ENCODE measurements around the gene STX5.
"Not testable (repeated sequence)": the region's sequence is repeated elsewhere in the genome, so short reads cannot be mapped to it uniquely, and the experiment has no call there.

The STX5 gene

DNA sequence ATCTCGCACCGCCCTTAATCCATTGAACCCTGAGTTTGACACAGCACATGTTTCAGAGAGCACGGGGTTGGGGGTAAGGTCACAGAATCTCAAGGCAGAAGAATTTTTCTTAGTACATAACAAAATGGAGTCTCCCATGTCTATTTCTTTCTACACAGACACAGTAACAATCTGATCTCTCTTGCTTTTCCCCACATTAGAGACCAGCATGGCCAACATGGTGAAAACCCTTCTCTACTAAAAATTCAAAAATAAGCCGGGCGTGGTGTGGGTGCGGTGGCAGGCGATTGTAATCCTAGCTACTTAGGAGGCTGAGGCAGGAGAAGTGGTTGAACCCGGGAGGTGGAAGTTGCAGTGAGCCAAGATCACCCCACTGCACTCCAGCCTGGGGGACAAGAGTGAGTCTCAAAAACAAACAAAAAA is 27.4 kb upstream of the STX5 start:
- not testable (repeated sequence) for DNase-seq (ENCODE audit: low spot score); H3K9me3 Mint-ChIP-seq; H3K27me3 Mint-ChIP-seq (ENCODE audit: low read depth); H3K4me3 Mint-ChIP-seq; H3K27ac Mint-ChIP-seq
- peaks cover 29% of the 10 kb centered on the region for H3K36me3 Mint-ChIP-seq (ENCODE audit: low read depth)
- peaks cover 60% of the 10 kb centered on the region for H3K4me1 Mint-ChIP-seq (ENCODE audit: low read depth)

DNA sequence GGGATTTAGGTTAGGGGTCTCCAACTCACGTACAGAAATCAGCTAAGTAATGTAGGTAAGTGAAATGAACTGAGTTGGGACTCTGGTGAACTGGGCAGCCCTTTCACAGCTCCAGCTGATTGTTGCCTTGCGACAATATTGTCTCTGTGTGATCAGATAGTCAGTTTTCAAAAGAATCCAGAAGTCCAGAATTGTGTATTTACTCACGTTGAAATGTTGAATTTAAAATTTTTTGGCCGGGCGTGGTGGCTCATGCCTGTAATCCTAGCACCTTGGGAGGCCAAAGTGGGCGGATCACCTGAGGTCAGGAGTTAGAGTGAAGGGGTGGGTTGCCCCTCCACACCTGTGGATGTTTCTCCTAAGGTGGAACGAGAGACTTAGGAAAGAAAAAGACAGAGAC is 26.4 kb upstream of the STX5 start:
- peak overlapping the region; percentile 99 for H3K27ac Mint-ChIP-seq
- no peaks in the 10 kb centered on the region for H3K9me3 Mint-ChIP-seq
- H3K27me3 Mint-ChIP-seq (ENCODE audit: low read depth): no peaks in the 10 kb centered on the region
- no peak for DNase-seq (ENCODE audit: low spot score)
- peaks cover 63% of the 10 kb centered on the region for H3K4me1 Mint-ChIP-seq (ENCODE audit: low read depth)
- peaks cover 40% of the 10 kb centered on the region for H3K36me3 Mint-ChIP-seq (ENCODE audit: low read depth)
- H3K4me3 Mint-ChIP-seq: peak overlapping the region; percentile 99

DNA sequence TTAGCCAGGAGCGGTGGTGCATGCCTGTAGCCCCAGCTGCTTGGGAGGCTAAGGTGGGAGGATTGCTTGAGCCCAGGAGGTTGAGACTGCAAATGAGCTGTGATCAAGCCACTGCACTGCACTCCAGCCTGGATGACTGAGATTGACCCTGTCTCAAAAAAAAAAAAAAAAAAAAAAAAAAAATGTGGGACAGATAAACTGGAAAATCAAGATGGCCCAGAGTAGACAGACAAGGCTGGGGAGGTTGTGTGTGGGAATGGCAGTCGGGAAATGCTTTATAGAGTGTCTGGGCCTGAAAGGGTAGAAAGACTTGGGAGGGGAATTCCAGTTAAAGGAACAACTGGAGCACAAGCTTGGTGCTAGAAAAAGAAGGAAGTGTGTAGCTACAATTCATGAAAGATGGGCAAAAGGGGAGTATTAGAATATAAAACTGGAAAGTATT is 25.7 kb upstream of the STX5 start:
- H3K4me1 Mint-ChIP-seq (ENCODE audit: low read depth): peaks cover 64% of the 10 kb centered on the region
- peaks cover 46% of the 10 kb centered on the region for H3K36me3 Mint-ChIP-seq (ENCODE audit: low read depth)
- DNase-seq (ENCODE audit: low spot score): no peak
- no peaks in the 10 kb centered on the region for H3K9me3 Mint-ChIP-seq
- H3K27me3 Mint-ChIP-seq (ENCODE audit: low read depth): no peaks in the 10 kb centered on the region
- peak overlapping the region; percentile 99 for H3K27ac Mint-ChIP-seq
- H3K4me3 Mint-ChIP-seq: peak overlapping the region; percentile 99

DNA sequence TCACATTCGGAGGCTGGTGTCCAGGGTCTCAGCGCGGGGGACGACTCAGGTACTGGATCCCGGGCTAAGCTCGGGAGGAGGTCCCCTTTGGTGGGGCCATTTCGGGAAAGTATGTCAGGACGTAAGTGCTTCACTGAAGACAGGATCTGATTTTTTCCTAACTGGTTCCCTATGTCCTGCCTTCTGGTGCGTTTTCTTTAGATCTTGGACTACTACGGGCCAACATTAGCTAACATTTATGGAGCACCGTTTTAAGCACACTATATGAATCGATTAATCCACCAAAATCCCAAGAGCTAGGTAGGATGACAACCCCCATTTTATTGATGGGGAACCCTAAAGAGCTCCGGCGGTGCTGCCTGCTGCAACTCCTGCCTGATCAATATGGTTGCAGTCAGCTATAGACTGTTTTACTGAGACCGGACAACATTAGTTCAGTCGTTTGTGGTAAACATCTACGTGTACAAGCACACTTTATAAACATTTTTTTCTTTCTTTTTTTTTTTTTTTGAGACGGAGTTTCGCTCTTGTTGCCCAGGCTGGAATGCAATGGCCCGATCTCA is 24.6 kb upstream of the STX5 start:
- Mint-ChIP-seq H3K4me3 (peak overlapping the region; percentile 99), H3K9me3 (no peaks in the 10 kb centered on the region), H3K27ac (peak overlapping the region; percentile 99), H3K27me3 (ENCODE audit: low read depth) (no peaks in the 10 kb centered on the region), H3K36me3 (ENCODE audit: low read depth) (peaks cover 57% of the 10 kb centered on the region), H3K4me1 (ENCODE audit: low read depth) (peaks cover 66% of the 10 kb centered on the region)
- no peak for DNase-seq (ENCODE audit: low spot score)

GRCh38 chr11:62855571-62856332 is 23.9 kb upstream of the STX5 start:
- Mint-ChIP-seq H3K4me1 (ENCODE audit: low read depth) (peaks cover 60% of the 10 kb centered on the region), H3K9me3 (no peaks in the 10 kb centered on the region), H3K27ac (peak overlapping the region; percentile 99), H3K36me3 (ENCODE audit: low read depth) (peaks cover 61% of the 10 kb centered on the region), H3K4me3 (peak overlapping the region; percentile 99), H3K27me3 (ENCODE audit: low read depth) (no peaks in the 10 kb centered on the region)
- DNase-seq (ENCODE audit: low spot score): peak; percentile 99

GRCh38 chr11:62854825-62855570 is 23.1 kb upstream of the STX5 start:
- no peaks in the 10 kb centered on the region for H3K27me3 Mint-ChIP-seq (ENCODE audit: low read depth)
- H3K4me1 Mint-ChIP-seq (ENCODE audit: low read depth): peaks cover 55% of the 10 kb centered on the region
- H3K9me3 Mint-ChIP-seq: no peaks in the 10 kb centered on the region
- no peak for DNase-seq (ENCODE audit: low spot score)
- H3K4me3 Mint-ChIP-seq: peak overlapping the region; percentile 99
- H3K27ac Mint-ChIP-seq: peak overlapping the region; percentile 99
- peaks cover 58% of the 10 kb centered on the region for H3K36me3 Mint-ChIP-seq (ENCODE audit: low read depth)

DNA sequence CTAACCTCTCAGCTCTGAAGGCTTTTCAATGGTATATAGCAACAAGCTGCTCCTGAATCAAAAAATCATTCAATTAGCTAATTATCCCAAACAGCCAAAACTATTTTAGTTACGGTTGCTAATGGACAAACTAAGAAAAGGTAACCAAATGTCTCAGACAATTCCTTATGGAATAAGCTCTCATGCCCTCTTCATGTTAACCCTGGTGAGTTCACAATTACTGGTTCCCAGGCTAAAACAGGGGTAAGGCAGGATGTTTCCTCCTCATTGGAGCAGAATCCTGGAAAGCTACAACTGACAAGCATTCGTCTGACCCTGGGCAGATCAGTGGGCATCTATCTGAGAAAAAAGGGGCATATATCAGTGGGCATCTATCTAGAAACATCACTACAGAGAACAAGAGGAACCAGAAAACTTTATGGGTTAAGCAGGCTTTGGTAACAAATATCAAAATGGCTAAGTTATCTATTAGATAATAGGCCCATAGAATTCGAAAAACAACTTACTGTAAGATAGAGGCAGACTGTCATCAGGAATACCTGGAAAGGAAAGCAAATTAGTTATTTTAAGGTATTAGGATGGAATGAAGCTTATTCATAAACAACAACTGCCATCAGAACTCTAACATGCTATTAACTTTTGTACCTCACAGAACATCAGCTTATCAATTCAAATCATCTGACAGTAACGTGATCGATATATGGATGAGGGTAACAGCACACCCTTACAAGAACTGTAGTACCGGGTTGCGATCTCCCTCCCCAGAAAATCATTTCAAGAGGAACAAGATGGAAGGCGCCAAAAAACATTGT is 22.4 kb upstream of the STX5 start:
- no peaks in the 10 kb centered on the region for H3K27me3 Mint-ChIP-seq (ENCODE audit: low read depth)
- H3K27ac Mint-ChIP-seq: peak overlapping the region; percentile 99
- no peaks in the 10 kb centered on the region for H3K9me3 Mint-ChIP-seq
- DNase-seq (ENCODE audit: low spot score): no peak
- peaks cover 56% of the 10 kb centered on the region for H3K36me3 Mint-ChIP-seq (ENCODE audit: low read depth)
- H3K4me3 Mint-ChIP-seq: peak overlapping the region; percentile 99
- peaks cover 47% of the 10 kb centered on the region for H3K4me1 Mint-ChIP-seq (ENCODE audit: low read depth)

DNA sequence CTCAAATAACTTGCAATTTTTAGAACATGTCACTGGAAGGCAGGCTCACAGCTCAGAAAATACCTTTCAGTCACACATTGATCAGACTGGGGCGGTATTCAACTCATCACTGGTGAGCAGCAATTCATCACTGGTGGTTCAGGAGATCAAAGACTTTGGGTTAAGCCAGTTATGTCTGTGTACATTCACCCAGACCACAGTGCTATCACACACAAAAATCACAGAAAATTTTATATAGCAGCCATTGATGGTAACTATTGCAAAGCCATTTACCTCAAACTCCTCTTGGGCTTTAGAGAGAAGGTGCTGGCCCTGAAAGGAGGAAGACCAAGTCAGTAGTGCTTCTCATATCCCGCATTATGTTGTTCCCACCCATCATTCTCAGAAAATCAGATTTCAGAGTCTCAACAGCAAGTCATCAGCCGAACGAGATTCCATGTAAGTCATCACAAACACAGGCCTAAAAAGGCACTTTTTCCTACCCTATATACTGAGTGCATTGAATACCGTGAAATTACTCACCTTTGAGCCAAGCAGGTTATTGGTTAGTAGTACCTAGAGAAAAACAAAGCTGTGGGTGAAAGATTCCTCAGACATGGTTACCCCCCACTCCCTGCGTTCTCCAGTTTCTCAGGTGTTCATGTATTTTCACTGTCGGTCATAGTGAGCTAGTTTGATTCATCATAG is 21.6 kb upstream of the STX5 start:
- H3K27me3 Mint-ChIP-seq (ENCODE audit: low read depth): no peaks in the 10 kb centered on the region
- H3K4me3 Mint-ChIP-seq: peak overlapping the region; percentile 99
- DNase-seq (ENCODE audit: low spot score): no peak
- no peaks in the 10 kb centered on the region for H3K9me3 Mint-ChIP-seq
- peak overlapping the region; percentile 99 for H3K27ac Mint-ChIP-seq
- H3K4me1 Mint-ChIP-seq (ENCODE audit: low read depth): peaks cover 46% of the 10 kb centered on the region
- peaks cover 58% of the 10 kb centered on the region for H3K36me3 Mint-ChIP-seq (ENCODE audit: low read depth)

DNA sequence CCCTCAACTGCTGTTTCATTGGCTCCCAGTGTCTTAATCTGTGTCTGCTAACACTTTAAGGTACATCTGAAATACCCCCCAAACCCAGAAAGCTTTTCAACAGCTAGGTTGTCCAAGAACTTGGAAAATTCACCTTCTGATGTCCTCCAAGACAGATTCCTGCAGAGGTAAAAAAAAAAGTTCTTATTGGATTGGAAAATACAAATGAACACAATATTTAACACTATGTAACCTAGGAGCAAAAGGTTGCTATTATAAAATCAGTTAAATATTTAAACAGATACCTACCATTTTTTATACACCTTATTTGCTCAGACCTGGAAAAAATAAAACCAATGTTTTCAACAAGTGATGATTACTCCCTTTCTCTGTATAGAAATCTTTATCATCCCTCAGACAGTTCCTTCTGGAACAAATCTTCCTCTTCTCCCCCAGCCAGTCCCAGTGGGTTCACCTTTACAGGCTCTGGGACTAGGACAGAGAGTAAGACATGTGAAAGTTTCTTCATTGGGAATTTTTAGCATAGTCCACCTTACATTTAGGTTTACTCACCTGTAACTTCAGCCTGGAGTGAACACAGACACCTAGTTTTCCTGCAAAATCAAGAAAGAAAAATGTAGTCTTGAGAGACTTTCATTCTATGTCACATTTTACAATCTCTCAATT is 20.8 kb upstream of the STX5 start:
- peaks cover 39% of the 10 kb centered on the region for H3K4me1 Mint-ChIP-seq (ENCODE audit: low read depth)
- H3K27ac Mint-ChIP-seq: peak overlapping the region; percentile 99
- peaks cover 55% of the 10 kb centered on the region for H3K36me3 Mint-ChIP-seq (ENCODE audit: low read depth)
- H3K9me3 Mint-ChIP-seq: no peaks in the 10 kb centered on the region
- DNase-seq (ENCODE audit: low spot score): no peak
- peak overlapping the region; percentile 99 for H3K4me3 Mint-ChIP-seq
- no peaks in the 10 kb centered on the region for H3K27me3 Mint-ChIP-seq (ENCODE audit: low read depth)

DNA sequence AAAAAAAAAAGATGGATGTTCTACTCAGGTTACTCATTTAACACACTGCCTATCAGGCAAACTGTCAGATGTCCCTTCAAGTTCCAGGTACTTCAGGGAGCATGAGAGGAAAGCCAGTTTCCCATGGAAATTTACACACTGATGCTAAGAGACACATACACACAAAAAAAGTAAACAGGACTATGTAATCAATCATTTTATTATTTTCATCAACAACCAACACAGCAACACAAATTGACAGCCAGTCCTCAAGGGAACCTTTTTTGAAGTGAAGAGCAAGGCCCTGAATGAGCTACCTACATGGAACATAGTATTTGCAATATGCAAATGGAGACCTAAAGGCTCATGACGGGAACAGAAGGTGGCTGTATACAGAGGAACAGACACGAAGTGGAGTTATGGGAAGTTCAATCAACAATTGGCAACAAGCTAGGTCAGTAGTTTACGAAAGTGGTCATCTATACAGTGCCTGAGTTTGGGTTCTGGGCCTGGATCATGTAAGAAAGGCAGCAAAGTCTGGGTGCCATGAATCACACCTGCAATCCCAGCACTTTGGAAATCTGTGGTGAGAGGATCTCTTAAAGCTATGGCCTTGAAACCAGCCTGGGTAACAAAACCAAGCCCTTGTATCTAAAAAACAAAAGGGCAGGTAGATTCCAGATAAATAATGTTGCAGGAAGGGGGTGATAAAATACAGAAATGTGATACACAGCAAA is 20.1 kb upstream of the STX5 start:
- Mint-ChIP-seq H3K4me3 (peak overlapping the region; percentile 33), H3K9me3 (no peaks in the 10 kb centered on the region), H3K4me1 (ENCODE audit: low read depth) (peaks cover 35% of the 10 kb centered on the region), H3K27me3 (ENCODE audit: low read depth) (no peaks in the 10 kb centered on the region), H3K36me3 (ENCODE audit: low read depth) (peaks cover 53% of the 10 kb centered on the region), H3K27ac (peak overlapping the region; percentile 22)
- no peak for DNase-seq (ENCODE audit: low spot score)

DNA sequence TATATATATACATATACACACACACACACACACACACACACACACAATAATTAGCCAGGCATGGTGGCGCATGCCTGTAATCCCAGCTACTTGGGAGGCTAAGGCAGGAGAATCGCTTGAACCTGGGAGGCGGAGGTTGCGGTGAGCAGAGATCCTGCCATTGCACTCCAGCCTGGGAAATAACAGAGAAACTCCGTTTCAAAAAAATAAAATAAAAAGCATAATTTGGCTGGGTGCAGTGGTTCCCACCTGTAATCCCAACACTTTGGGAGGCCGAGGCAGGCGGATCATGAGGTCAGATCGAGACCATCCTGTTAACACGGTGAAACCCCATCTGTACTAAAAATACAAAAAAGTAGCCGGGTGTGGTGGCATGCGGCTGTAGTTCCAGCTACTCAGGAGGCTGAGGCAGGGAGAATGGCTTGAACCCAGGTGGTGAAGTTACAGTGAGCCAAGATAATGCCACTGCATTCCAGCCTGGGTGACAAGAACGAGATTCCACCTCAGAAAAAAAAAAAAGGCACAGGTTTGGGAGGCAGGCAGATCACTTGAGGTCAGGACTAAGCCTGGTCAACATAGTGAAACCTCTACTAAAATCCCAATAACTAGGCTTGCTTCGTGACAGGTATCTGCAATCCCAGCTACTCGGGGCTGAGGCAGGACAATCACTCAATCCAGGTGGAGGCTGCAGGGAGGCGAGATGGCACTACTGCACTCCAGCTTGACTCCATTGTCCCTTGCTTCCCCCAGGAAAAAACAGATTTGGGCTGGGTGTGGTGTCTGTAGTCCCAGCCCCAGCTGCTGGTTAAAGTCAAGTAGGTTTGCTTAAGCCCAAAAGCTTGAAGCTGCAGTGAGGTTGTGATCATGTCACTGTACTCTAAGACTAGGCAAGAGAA is 19.3 kb upstream of the STX5 start:
- H3K36me3 Mint-ChIP-seq (ENCODE audit: low read depth): peaks cover 53% of the 10 kb centered on the region
- H3K4me3 Mint-ChIP-seq: peak overlapping the region; percentile 33
- no peak for DNase-seq (ENCODE audit: low spot score)
- H3K27ac Mint-ChIP-seq: no peak overlapping the region
- H3K4me1 Mint-ChIP-seq (ENCODE audit: low read depth): peaks cover 35% of the 10 kb centered on the region
- H3K9me3 Mint-ChIP-seq: no peaks in the 10 kb centered on the region
- no peaks in the 10 kb centered on the region for H3K27me3 Mint-ChIP-seq (ENCODE audit: low read depth)
